GM19351 (cell line): ENCODE measurements around the gene REPS2.

Experiments used
- ATAC-seq: cut with Tn5 transposase; IDR thresholded peaks from one replicate; pipeline ENCODE4 v1.9.1; 2021; ENCODE audit warnings: mild to moderate bottlenecking, moderate library complexity; ENCODE audit not compliant: unreplicated experiment

The REPS2 gene

GRCh38 chrX:17077361-17077760 lies 130.9 kb downstream of the REPS2 start:
- ATAC-seq, result no peak

GRCh38 chrX:17078031-17078720 lies 131.7 kb downstream of the REPS2 start:
- ATAC-seq, result no peak

- ATAC-seq, result no peak
Measured at GRCh38 chrX:17081511-17081910, 135.1 kb downstream of the REPS2 start.

- no peak for ATAC-seq
Measured at GRCh38 chrX:17081968-17082367, 135.5 kb downstream of the REPS2 start.

- ATAC-seq, result no peak
Measured at GRCh38 chrX:17082831-17083230, 136.4 kb downstream of the REPS2 start.

GRCh38 chrX:17086317-17086716 lies 139.9 kb downstream of the REPS2 start:
- no peak for ATAC-seq

GRCh38 chrX:17095161-17095560 lies 148.7 kb downstream of the REPS2 start:
- no peak for ATAC-seq

- ATAC-seq, result no peak
Measured at GRCh38 chrX:17098516-17099247, 152.2 kb downstream of the REPS2 start.

- no peak for ATAC-seq
Measured at GRCh38 chrX:17104433-17104832, 158.0 kb downstream of the REPS2 start.

- ATAC-seq, result no peak
Measured at GRCh38 chrX:17120816-17121215, 174.4 kb downstream of the REPS2 start.

GRCh38 chrX:17154001-17154400 lies 207.5 kb downstream of the REPS2 start:
- no peak for ATAC-seq

- no peak for ATAC-seq
Measured at GRCh38 chrX:17160975-17161374, 214.5 kb downstream of the REPS2 start.

- ATAC-seq, result no peak
Measured at GRCh38 chrX:17161991-17162390, 215.5 kb downstream of the REPS2 start.

- ATAC-seq, result no peak
Measured at GRCh38 chrX:17164079-17164478, 217.6 kb downstream of the REPS2 start.

GRCh38 chrX:17164941-17165340 lies 218.5 kb downstream of the REPS2 start:
- no peak for ATAC-seq

GRCh38 chrX:17167915-17168314 lies 221.5 kb downstream of the REPS2 start:
- ATAC-seq, result no peak

- ATAC-seq, result no peak
Measured at GRCh38 chrX:17170973-17171372, 224.5 kb downstream of the REPS2 start.

- no peak for ATAC-seq
Measured at GRCh38 chrX:17174671-17175070, 228.2 kb downstream of the REPS2 start.

- ATAC-seq, result no peak
Measured at GRCh38 chrX:17182317-17182716, 235.9 kb downstream of the REPS2 start.

- no peak for ATAC-seq
Measured at GRCh38 chrX:17183566-17183965, 237.1 kb downstream of the REPS2 start.

- no peak for ATAC-seq
Measured at GRCh38 chrX:17185431-17185830, 239.0 kb downstream of the REPS2 start.

- no peak for ATAC-seq
Measured at GRCh38 chrX:17187136-17187756, 240.8 kb downstream of the REPS2 start.
